Frontal cortex (tissue), 4 donors: ENCODE data around the gene OTOGL. TPM values are rescaled to one million over a fixed set of nuclear protein-coding genes. Genes with fewer than 3 reads are reported as not detected.
"Not testable (repeated sequence)": the region's sequence is repeated elsewhere in the genome, so short reads cannot be mapped to it uniquely, and the experiment has no call there.

Experiments
- DNase-seq, 2 donors: peaks; one replicate each; pipeline ENCODE4 v3.0.0; 2012; ENCODE audit warnings: low spot score in 2 of 2
- FAIRE-seq: peaks from 2 replicates; lab custom pipeline; 2012; peaks lifted over from hg19 to GRCh38; lab: Jason Lieb, UNC
- total RNA-seq: library from RNA; depleted of rRNA; stranded (reverse); fragments of >200 nt; gene quantifications from one replicate; pipeline ENCODE4 v1.2.3, GENCODE V29; 2014
- donor health status: control.
- donor health status: control.
- donor health status: control.

The OTOGL gene
- total RNA-seq, 1 donor from 2014 or later: 0.41 TPM

DNA sequence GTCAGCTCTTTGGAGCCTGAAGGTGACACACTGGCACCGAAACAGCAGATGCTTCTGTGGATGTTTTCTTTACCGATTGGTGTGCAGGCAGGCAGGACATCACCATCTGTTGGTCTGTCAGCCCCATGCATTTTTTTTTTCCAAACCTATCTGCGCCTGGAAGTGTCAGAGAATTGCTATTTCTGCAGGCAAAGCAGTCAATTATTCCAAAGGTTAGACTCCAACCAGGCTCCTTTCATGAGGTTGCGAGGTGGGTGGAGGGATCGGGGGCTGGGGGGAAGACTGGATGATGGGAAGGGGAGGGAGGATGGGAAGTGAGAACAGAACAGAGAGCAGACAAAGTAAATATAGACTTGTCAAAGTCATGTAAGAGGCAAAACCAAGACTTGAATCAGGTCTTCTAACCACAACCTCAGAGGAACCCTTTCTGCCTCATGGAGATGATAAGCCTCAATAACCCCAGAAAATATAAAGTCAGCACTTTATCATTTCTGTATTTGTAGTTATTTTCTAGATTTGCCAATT lies 117.7 kb downstream of the OTOGL start:
- no peak for DNase-seq
- no peak for FAIRE-seq

DNA sequence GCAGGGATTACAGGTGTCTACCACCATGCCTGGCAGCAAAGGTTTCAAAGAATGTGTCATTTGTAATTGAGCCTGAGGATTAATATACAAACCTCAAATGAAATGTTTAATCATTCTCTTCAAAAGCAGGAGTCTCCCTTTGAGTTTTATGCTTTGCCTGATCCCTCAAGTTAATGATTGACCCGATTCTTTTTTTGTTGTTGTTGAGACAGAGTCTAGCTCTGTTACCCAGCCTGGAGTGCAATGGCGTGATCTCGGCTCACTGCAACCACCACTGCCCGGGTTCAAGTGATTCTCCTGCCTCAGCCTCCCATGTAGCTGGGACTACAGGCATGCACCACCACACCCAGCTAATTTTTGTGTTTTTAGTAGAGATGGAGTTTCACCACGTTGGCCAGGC lies 119.6 kb downstream of the OTOGL start:
- FAIRE-seq, DNase-seq: not testable (repeated sequence)

GRCh38 chr12:80219345-80219744 lies 120.0 kb downstream of the OTOGL start:
- DNase-seq (no peak), FAIRE-seq (no peak)

GRCh38 chr12:80222261-80222660 lies 122.9 kb downstream of the OTOGL start:
- FAIRE-seq: no peak
- DNase-seq: no peak

- FAIRE-seq: no peak
- DNase-seq: no peak
Observed at GRCh38 chr12:80226576-80226975, 127.2 kb downstream of the OTOGL start.

- not testable (repeated sequence) for DNase-seq, FAIRE-seq
Observed at GRCh38 chr12:80227904-80228303, 128.6 kb downstream of the OTOGL start.

DNA sequence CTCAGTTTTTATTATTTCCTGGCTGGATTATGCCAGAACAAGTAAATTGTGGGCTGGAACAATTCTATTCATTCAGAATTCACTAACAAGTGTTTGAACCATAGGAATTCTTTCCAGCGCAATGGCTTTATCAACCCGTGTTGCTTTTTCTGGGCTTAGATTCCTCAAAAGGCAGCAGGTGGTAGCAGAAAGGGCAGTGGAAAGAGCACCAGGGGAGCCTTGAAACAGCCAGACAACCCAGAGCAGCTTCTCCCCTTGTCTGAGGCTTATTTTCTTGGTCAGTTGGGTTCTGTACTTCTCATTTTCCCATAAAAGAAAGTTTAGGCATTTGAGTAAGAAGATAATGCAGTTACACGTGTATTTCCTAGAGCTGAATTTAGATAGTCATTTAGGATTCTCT lies 130.7 kb downstream of the OTOGL start:
- DNase-seq (no peak), FAIRE-seq (no peak)

DNA sequence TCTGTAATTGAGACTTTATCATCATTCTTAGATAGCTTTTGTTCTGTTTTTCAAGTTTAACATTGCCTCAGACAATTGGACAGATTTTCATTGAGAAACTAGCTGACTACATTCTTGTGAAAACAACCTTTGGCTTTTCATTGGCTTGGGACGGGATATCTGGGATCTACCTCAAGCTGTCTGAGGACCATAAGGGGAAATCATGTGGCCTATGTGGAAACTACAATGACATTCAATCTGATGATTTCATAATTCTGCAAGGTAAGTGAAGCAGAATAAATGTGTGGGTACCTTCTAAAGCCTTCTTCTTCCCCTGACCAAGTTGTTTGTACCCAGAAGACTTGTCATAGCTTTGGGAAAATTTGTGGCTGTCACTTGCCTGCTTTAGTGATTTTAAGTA lies 133.5 kb downstream of the OTOGL start:
- DNase-seq: no peak
- FAIRE-seq: no peak

GRCh38 chr12:80233926-80234325 lies 134.6 kb downstream of the OTOGL start:
- DNase-seq (no peak), FAIRE-seq (no peak)

DNA sequence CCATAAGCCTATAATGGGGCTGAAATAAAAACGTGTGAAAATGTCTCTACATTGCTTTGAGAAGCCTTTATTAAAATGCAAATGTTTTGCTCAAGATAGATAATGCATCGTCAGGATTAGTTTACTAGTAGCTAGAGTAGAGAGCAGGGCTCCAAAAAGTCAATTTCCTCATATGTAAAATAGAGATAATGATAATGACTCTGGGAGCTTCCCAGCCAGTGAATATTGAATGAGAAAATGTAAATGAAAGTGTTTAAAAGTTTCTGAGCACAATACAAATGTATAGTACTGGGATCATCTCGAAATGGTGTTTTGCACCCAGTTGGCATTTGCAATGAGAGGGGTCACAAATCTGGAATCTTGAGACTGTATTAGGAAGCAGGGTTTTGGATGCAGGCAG lies 135.3 kb downstream of the OTOGL start:
- DNase-seq: no peak
- FAIRE-seq: no peak

GRCh38 chr12:80235944-80236343 lies 136.6 kb downstream of the OTOGL start:
- FAIRE-seq (no peak), DNase-seq (no peak)

GRCh38 chr12:80239867-80240266 lies 140.5 kb downstream of the OTOGL start:
- no peak for FAIRE-seq
- DNase-seq: no peak

GRCh38 chr12:80241576-80242273 lies 142.4 kb downstream of the OTOGL start:
- DNase-seq (no peak), FAIRE-seq (no peak)

DNA sequence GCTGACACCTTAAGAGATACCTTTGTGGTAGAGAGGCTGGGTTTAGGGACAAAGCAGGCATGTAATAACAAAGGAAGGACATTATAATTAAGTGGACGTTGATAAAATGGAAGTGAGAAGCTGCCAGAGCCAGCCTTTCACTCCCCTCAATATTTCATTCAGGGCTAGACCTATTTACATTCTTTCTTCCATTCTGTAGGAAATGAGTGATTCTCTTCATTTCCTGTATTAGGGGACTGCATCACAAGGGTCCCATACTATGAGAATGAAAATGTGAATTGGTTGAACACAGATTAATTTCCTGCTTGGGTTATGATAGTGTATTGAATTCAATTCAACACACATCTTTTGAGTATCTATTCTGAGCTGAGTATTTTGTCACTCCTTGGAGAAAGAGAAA lies 143.0 kb downstream of the OTOGL start:
- FAIRE-seq (no peak), DNase-seq (no peak)

DNA sequence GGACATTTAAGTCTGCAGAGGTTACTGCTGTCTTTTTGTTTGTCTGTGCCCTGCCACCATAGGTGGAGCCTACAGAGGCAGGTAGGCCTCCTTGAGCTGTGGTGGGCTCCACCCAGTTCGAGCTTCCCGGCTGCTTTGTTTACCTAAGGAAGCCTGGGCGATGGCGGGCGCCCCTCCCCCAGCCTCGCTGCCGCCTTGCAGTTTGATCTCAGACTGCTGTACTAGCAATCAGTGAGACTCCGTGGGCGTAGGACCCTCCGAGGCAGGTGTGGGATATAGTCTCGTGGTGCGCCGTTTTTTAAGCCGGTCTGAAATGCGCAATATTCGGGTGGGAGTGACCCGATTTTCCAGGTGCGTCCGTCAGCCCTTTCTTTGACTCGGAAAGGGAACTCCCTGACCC lies 150.2 kb downstream of the OTOGL start:
- FAIRE-seq: not testable (repeated sequence)

GRCh38 chr12:80257920-80258319 lies 158.6 kb downstream of the OTOGL start:
- no peak for FAIRE-seq
- no peak for DNase-seq

More for the DNA sequence above, 150.2 kb downstream of the OTOGL start:
- not testable (repeated sequence) for DNase-seq

DNA sequence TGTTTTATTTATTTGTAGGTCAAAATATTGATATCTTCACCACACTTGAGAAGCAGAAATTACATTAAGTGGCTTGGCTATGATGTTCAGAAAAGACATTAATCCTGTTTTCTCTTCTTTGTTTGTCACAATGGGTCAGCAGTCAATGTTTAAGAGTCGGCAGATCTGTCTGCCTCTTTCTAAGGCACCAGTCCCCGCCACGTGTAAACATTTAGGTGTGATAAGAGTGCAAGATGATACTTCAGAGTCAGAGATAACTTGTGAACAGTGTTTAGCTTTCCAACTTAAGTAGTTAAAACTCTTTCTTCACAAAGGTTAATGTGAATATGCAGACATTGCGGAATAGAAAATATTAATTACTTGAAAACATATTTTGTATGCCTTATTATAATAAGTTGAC lies 160.9 kb downstream of the OTOGL start:
- FAIRE-seq (no peak), DNase-seq (no peak)

GRCh38 chr12:80261403-80261802 lies 162.1 kb downstream of the OTOGL start:
- no peak for FAIRE-seq

DNA sequence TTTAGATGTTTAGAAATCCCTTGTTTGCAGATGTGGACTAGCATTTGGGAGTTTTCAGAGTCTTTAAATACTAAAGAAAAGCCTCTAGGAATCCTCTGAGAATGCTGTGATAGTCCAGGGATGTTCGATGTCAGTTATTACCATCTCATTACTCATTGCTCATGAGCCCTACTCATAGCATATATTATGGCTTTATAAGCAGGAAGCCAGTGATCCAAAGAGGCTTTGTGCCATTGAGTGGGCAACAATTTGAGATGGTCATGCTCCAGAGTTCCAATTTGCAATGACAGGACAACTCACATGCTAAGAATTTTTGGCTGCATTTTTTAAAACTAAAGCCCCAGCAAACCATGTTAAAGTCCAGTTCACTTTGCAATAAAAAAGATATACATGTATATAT lies 163.0 kb downstream of the OTOGL start:
- FAIRE-seq: no peak
- DNase-seq: no peak

More at GRCh38 chr12:80261403-80261802, 162.1 kb downstream of the OTOGL start:
- no peak for DNase-seq

- FAIRE-seq: peak; percentile 6
- DNase-seq: no peak
Observed at GRCh38 chr12:80262771-80263170, 163.4 kb downstream of the OTOGL start.

DNA sequence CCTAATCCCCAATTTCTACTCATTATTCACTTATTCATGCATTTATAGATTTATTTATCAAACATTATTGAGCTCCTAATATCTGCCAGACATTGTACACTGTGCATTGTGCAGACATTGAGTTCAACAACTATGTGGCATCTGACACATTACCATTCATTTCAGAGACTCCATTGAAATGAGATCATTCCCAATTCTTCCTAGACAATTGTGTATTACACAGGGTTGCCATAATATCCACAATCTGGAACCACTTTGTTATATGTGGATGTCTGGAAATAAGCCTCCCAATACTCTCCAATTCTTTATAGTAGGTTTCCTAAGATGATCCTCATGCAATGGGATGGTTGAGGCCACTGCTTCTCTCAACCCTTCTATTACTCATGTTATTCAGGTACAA lies 165.0 kb downstream of the OTOGL start:
- FAIRE-seq (no peak), DNase-seq (no peak)

DNA sequence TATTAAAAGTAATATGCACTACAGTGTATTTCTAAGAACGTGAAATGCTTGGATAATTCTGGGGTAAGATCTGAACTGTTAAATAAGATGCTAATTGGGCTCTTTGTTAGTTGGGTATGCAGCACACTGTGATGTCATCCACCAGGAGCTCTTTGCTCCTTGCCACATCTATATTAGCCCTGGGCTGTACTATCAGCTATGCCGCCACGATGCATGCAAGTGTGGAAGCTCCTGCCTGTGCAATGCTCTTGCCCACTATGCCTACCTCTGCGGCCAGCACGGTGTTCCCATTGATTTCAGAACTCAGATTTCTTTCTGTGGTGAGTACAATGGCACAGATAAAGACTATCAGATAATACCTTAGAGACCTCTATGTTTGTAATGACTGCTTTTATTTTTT lies 165.6 kb downstream of the OTOGL start:
- DNase-seq (no peak), FAIRE-seq (no peak)
